K562 (cell line): ENCODE measurements around the gene ATXN7L1. TPM values are rescaled to one million over a fixed set of nuclear protein-coding genes. Genes with fewer than 3 reads are reported as not detected.

ENCODE experiments used
- NR0B1 ChIP-seq: fragments of 450-650 bp; IDR thresholded peaks from one replicate; pipeline ENCODE4 v1.6.1; 2018; ENCODE audit warnings: mild to moderate bottlenecking, moderate library complexity; ENCODE audit not compliant: partially characterized antibody
- PURB ChIP-seq: sonication (generic); formaldehyde crosslinking; IDR thresholded peaks from 2 replicates; pipeline ENCODE4 v1.9.0; 2021; ENCODE audit warnings: low read depth, mild to moderate bottlenecking, missing genetic modification reagents
- REST ChIP-seq, 2 experiments: fragments of 450-650 bp; formaldehyde crosslinking in 1 of 2; IDR thresholded peaks; 2 replicates each; pipeline versions ENCODE4 v1.4.0 to v1.6.1; 2014 to 2020; ENCODE audit warnings: mild to moderate bottlenecking in 2 of 2, borderline replicate concordance in 1 of 2, low read depth in 1 of 2
- TAL1 ChIP-seq: fragments of 450-650 bp; IDR thresholded peaks from 2 replicates; pipeline ENCODE4 v1.6.1; 2016; ENCODE audit warnings: mild to moderate bottlenecking
- polyA plus RNA-seq, 8 experiments: library from polyadenylated mRNA; depleted of rRNA in 4 of 8; stranded (reverse) in 5 of 8; unstranded in 3 of 8; fragments of >200 nt; fragmentation: Nextera tagmentation in 2 of 8; fragmentation: Illumina TruSeq in 1 of 8; extraction: Ambion mirVana in 2 of 8; extraction: Trizol in 1 of 8; gene quantifications; 2 replicates each; pipeline versions ENCODE4 v1.2.1 to v1.2.3, GENCODE V29; 2011 to 2014; ENCODE audit warnings: inconsistent platforms in 1 of 8, missing spikeins in 1 of 8
- total RNA-seq, 7 experiments: library from RNA; depleted of rRNA in 6 of 7; stranded (reverse); fragments of >200 nt in 6 of 7; fragmentation: Illumina TruSeq in 2 of 7; extraction: Trizol in 2 of 7; gene quantifications; 2 replicates each; pipeline versions ENCODE4 v1.2.1 to v1.2.3, GENCODE V29; 2011 to 2021; ENCODE audit warnings: low replicate concordance in 1 of 7

ATXN7L1 gene
- total and polyA plus RNA-seq, 9 of the 15 experiments (the other 6 are each of a cell fraction or from before 2014, with no cell fraction given) = 6.6 to 13.7 (median 10.7) TPM

- TF ChIP-seq REST (IDR thresholded peaks at IDR 0.05; ENCODE audit: borderline replicate concordance) (no peak), REST (CRISPR knock-in tag; IDR thresholded peaks at IDR 0.05; ENCODE audit: low read depth) (0 out of 2 replicates have a peak, but pooled peaks have one; percentile 17), PURB (CRISPR knock-in tag) (no peak), NR0B1 (no peak), TAL1 (no peak)
These were observed 197.4 kb downstream of the ATXN7L1 start (continued) for GRCh38 chr7:105678811-105679495.
